Measurements from ENCODE around the gene ILDR1. TPM values are rescaled to one million over a fixed set of nuclear protein-coding genes. Genes with fewer than 3 reads are reported as not detected.
A peak's percentile ranks its signal among the peaks of the same experiment; 100 is the strongest.

The ILDR1 gene
- total and polyA plus RNA-seq, 10 of the 15 experiments (the other 5 are each of a cell fraction or from before 2014, with no cell fraction given), result 1.3 to 12.0 (median 7.0) TPM

GRCh38 chr3:122067588-122068240, 45.7 kb upstream of the ILDR1 start:
- Histone ChIP-seq H3K36me3 (ENCODE audit: control insufficient read depth in 2 of 2, insufficient read depth in 2 of 2, low read length in 1 of 2) (peaks cover 0 to 3% of the 10 kb centered on the region in 2 experiments; a peak in 1 of 4 replicates), H2AFZ (ENCODE audit: control insufficient read depth, low read depth, low read length) (no peak overlapping the region), H3K9me3 (replicated peaks; ENCODE audit: control insufficient read depth, insufficient read depth, low read length) (no peaks in the 10 kb centered on the region; the same call in 2 of the 3 replicates), H3K4me2 (ENCODE audit: control insufficient read depth, insufficient read depth) (peak overlapping the region; percentile 80), H3K27ac (ENCODE audit: control insufficient read depth, insufficient read depth) (peak overlapping the region; percentile 66), H3K4me1 (ENCODE audit: control insufficient read depth, insufficient read depth, low read length) (peaks cover 57% of the 10 kb centered on the region), H3K27me3 (replicated peaks in 1 of 2; ENCODE audit: control insufficient read depth in 2 of 2, insufficient read depth in 2 of 2, low read length in 1 of 2) (no peaks in the 10 kb centered on the region), H4K20me1 (ENCODE audit: control insufficient read depth, insufficient read depth) (no peaks in the 10 kb centered on the region; the same call in 1 of the 2 replicates), H3K79me2 (ENCODE audit: control insufficient read depth, insufficient read depth, low read length) (peaks cover 82% of the 10 kb centered on the region), H3K4me3 (peak overlapping the region; percentile 52; the same call in 1 of the 2 replicates), H3K9ac (ENCODE audit: control insufficient read depth, insufficient read depth, low read length) (no peak overlapping the region)
- FAIRE-seq (no peak), DNase-seq (ENCODE audit: low read depth, low spot score) (no peak), ATAC-seq (peak; percentile 67)
- ChIA-PET POLR2A (interaction anchor here (0.6 to 9.5 kb wide), 4 partner anchors 12 to 521 kb away, joined by 3 to 144 read pairs (median 3); partner anchors contain the start of gene POLQ), RAD21 (ENCODE audit: unreplicated experiment) (interaction anchor here (0.6 to 7.1 kb wide), 10 partner anchors 10 to 72 kb away, joined by 3 to 138 read pairs (median 16); partner anchors contain the start of gene ILDR1), CTCF (interaction anchor here (0.8 to 6.3 kb wide), 11 partner anchors 8 to 64 kb away, joined by 3 to 49 read pairs (median 5); partner anchors contain the start of genes CD86 and ILDR1), SMC1A (ENCODE audit: uncharacterized antibody, unreplicated experiment) (interaction anchor here (0.9 to 22.2 kb wide), 11 partner anchors 10 to 73 kb away, joined by 3 to 394 read pairs (median 7); partner anchors contain the start of gene CD86)
- intact Hi-C loops (cut with micrococcal nuclease; ENCODE audit: unreplicated experiment), result no loop called here
- no TSS peak for BruUV-seq (replicated peaks)
- in situ Hi-C loops (cut with MboI), result no loop called here
- WGBS (ENCODE audit: insufficient coverage, insufficient replicate concordance, low lambda C conversion rate, missing lambda C conversion rate), result 0% methylated on average over 2 of the region's 2 CpGs
- TF ChIP-seq, protein P1, sequence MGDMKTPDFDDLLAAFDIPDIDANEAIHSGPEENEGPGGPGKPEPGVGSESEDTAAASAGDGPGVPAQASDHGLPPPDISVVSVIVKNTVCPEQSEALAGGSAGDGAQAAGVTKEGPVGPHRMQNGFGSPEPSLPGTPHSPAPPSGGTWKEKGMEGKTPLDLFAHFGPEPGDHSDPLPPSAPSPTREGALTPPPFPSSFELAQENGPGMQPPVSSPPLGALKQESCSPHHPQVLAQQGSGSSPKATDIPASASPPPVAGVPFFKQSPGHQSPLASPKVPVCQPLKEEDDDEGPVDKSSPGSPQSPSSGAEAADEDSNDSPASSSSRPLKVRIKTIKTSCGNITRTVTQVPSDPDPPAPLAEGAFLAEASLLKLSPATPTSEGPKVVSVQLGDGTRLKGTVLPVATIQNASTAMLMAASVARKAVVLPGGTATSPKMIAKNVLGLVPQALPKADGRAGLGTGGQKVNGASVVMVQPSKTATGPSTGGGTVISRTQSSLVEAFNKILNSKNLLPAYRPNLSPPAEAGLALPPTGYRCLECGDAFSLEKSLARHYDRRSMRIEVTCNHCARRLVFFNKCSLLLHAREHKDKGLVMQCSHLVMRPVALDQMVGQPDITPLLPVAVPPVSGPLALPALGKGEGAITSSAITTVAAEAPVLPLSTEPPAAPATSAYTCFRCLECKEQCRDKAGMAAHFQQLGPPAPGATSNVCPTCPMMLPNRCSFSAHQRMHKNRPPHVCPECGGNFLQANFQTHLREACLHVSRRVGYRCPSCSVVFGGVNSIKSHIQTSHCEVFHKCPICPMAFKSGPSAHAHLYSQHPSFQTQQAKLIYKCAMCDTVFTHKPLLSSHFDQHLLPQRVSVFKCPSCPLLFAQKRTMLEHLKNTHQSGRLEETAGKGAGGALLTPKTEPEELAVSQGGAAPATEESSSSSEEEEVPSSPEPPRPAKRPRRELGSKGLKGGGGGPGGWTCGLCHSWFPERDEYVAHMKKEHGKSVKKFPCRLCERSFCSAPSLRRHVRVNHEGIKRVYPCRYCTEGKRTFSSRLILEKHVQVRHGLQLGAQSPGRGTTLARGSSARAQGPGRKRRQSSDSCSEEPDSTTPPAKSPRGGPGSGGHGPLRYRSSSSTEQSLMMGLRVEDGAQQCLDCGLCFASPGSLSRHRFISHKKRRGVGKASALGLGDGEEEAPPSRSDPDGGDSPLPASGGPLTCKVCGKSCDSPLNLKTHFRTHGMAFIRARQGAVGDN (IDR thresholded peaks at IDR 0.05), result no peak
- TF ChIP-seq MYC (IDR thresholded peaks at IDR 0.05; ENCODE audit: insufficient read depth, insufficient read length, insufficient replicate concordance, low read length, severe bottlenecking), result no peak
- no peak for TF ChIP-seq HDAC6 (IDR thresholded peaks at IDR 0.05; ENCODE audit: unreplicated experiment)
- no peak for TF ChIP-seq GABPA (IDR thresholded peaks at IDR 0.05; ENCODE audit: low read depth)
- TF ChIP-seq, protein P2, sequence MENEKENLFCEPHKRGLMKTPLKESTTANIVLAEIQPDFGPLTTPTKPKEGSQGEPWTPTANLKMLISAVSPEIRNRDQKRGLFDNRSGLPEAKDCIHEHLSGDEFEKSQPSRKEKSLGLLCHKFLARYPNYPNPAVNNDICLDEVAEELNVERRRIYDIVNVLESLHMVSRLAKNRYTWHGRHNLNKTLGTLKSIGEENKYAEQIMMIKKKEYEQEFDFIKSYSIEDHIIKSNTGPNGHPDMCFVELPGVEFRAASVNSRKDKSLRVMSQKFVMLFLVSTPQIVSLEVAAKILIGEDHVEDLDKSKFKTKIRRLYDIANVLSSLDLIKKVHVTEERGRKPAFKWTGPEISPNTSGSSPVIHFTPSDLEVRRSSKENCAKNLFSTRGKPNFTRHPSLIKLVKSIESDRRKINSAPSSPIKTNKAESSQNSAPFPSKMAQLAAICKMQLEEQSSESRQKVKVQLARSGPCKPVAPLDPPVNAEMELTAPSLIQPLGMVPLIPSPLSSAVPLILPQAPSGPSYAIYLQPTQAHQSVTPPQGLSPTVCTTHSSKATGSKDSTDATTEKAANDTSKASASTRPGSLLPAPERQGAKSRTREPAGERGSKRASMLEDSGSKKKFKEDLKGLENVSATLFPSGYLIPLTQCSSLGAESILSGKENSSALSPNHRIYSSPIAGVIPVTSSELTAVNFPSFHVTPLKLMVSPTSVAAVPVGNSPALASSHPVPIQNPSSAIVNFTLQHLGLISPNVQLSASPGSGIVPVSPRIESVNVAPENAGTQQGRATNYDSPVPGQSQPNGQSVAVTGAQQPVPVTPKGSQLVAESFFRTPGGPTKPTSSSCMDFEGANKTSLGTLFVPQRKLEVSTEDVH (IDR thresholded peaks at IDR 0.05; ENCODE audit: low read depth, partially characterized antibody), result no peak
- TF ChIP-seq SRF (IDR thresholded peaks at IDR 0.05; ENCODE audit: low read depth in 2 of 2, low read length in 2 of 2), result no peak
- no peak for TF ChIP-seq CEBPZ (IDR thresholded peaks at IDR 0.05; ENCODE audit: low read depth, low read length)
- TF ChIP-seq, protein P3, sequence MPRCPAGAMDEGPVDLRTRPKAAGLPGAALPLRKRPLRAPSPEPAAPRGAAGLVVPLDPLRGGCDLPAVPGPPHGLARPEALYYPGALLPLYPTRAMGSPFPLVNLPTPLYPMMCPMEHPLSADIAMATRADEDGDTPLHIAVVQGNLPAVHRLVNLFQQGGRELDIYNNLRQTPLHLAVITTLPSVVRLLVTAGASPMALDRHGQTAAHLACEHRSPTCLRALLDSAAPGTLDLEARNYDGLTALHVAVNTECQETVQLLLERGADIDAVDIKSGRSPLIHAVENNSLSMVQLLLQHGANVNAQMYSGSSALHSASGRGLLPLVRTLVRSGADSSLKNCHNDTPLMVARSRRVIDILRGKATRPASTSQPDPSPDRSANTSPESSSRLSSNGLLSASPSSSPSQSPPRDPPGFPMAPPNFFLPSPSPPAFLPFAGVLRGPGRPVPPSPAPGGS (IDR thresholded peaks at IDR 0.05; ENCODE audit: borderline replicate concordance, insufficient read depth, low read depth, low read length, poor library complexity, severe bottlenecking), result no peak
- no peak for TF ChIP-seq BCL11A (IDR thresholded peaks at IDR 0.05; ENCODE audit: low read depth, low read length)
